ENCODE measurements around the gene RCOR2. TPM values are rescaled to one million over a fixed set of nuclear protein-coding genes. Genes with fewer than 3 reads are reported as not detected.

Gene RCOR2
- total RNA-seq, 2 experiments from 2014 or later: 0.61 to 2.1 TPM

DNA sequence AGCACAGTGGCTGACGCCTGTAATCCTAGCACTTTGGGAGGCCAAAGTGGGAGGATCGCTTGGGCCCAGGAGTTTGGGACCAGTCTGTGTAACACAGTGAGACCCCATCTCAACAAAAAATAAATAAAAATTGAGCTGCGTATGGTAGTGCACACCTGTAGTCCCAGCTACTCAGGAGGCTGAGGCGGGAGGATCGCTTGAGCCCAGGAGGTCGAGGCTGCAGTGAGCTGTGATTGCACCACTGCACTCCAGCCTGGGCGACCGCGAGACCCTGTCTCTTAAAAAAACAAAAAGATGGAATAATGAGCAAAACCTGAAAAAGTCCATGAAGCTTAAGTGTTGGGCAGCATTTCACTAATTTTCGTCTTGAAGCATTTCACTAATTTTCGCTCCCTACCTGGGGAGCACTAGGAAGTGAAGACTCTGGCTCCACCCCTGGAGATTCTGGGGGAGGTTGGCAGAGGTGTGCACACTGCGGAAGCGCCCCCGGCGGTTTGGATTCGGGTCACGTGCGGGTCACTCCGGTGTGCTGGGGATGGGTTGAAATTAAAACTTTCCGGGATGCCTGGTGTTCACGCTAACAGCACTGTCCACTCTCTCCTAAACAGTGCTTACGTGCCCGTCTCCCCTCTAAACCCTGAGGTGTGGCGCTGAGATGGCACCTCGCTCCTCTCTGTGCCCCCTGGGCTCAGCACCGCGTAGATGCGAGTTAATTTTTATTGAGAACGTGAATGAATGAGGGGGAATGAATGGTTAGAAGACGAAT lies 20.9 kb upstream of the RCOR2 start:
- no peak for TF ChIP-seq CTCF (IDR thresholded peaks at IDR 0.05)
- ChIA-PET POLR2A (interaction anchor here (1.0 to 1.5 kb wide), 2 partner anchors 19 to 47 kb away, joined by 4 to 6 read pairs; no protein-coding TSS in a partner anchor), CTCF (interaction anchor here (0.5 to 1.5 kb wide), 2 partner anchors 16 to 17 kb away, joined by 3 to 4 read pairs; no protein-coding TSS in a partner anchor)
- Mint-ChIP-seq H3K27ac (peak overlapping the region; percentile 83), H3K9me3 (no peaks in the 10 kb centered on the region), H3K36me3 (ENCODE audit: low read depth) (no peaks in the 10 kb centered on the region), H3K4me1 (ENCODE audit: low read depth) (peaks cover 24% of the 10 kb centered on the region), H3K27me3 (no peaks in the 10 kb centered on the region), H3K4me3 (peak overlapping the region; percentile 79)
- DNase-seq (peak; percentile 51), ATAC-seq (peak; percentile 19)
- intact Hi-C loops (cut with micrococcal nuclease): no loop called here

GRCh38 chr11:63933459-63933858 lies 16.5 kb upstream of the RCOR2 start:
- POLR2A ChIA-PET: no interaction called here
- DNase-seq (no peak), ATAC-seq (no peak)
- H3K4me3 Mint-ChIP-seq: no peak overlapping the region
- no peaks in the 10 kb centered on the region for H3K9me3 Mint-ChIP-seq
- no peaks in the 10 kb centered on the region for H3K36me3 Mint-ChIP-seq (ENCODE audit: low read depth)
- CTCF ChIA-PET: interaction anchor here (1.7 kb wide), 1 partner anchor 95 kb away, joined by 7 read pairs; no protein-coding TSS in a partner anchor
- H3K27ac Mint-ChIP-seq: no peak overlapping the region
- no peak for TF ChIP-seq CTCF (IDR thresholded peaks at IDR 0.05)
- H3K27me3 Mint-ChIP-seq: no peaks in the 10 kb centered on the region
- intact Hi-C loops (cut with micrococcal nuclease): no loop called here
- peaks cover 8% of the 10 kb centered on the region for H3K4me1 Mint-ChIP-seq (ENCODE audit: low read depth)

GRCh38 chr11:63931876-63932275 lies 14.9 kb upstream of the RCOR2 start:
- no peak for DNase-seq
- no peaks in the 10 kb centered on the region for H3K27me3 Mint-ChIP-seq
- no peak overlapping the region for H3K27ac Mint-ChIP-seq
- no peak overlapping the region for H3K4me3 Mint-ChIP-seq
- H3K9me3 Mint-ChIP-seq: no peaks in the 10 kb centered on the region
- no peaks in the 10 kb centered on the region for H3K4me1 Mint-ChIP-seq (ENCODE audit: low read depth)
- ChIA-PET POLR2A (no interaction called here), CTCF (interaction anchor here (1.0 to 1.3 kb wide), 3 partner anchors 10 to 94 kb away, joined by 3 to 4 read pairs (median 3); partner anchors contain the start of gene RCOR2)
- no peaks in the 10 kb centered on the region for H3K36me3 Mint-ChIP-seq (ENCODE audit: low read depth)
- no peak for ATAC-seq
- intact Hi-C loops (cut with micrococcal nuclease): no loop called here
- TF ChIP-seq CTCF (IDR thresholded peaks at IDR 0.05): no peak

- no peak for TF ChIP-seq CTCF (IDR thresholded peaks at IDR 0.05)
- ChIA-PET POLR2A (no interaction called here), CTCF (interaction anchor here (1.0 to 1.3 kb wide), 4 partner anchors 11 to 94 kb away, joined by 3 to 4 read pairs (median 3); partner anchors contain the start of gene RCOR2)
- Mint-ChIP-seq H3K27me3 (no peaks in the 10 kb centered on the region), H3K27ac (no peak overlapping the region), H3K4me1 (ENCODE audit: low read depth) (no peaks in the 10 kb centered on the region), H3K9me3 (no peaks in the 10 kb centered on the region), H3K4me3 (no peak overlapping the region), H3K36me3 (ENCODE audit: low read depth) (no peaks in the 10 kb centered on the region)
- intact Hi-C loops (cut with micrococcal nuclease): no loop called here
- ATAC-seq: no peak
- no peak for DNase-seq
Observed at GRCh38 chr11:63931045-63931444, 14.1 kb upstream of the RCOR2 start.

DNA sequence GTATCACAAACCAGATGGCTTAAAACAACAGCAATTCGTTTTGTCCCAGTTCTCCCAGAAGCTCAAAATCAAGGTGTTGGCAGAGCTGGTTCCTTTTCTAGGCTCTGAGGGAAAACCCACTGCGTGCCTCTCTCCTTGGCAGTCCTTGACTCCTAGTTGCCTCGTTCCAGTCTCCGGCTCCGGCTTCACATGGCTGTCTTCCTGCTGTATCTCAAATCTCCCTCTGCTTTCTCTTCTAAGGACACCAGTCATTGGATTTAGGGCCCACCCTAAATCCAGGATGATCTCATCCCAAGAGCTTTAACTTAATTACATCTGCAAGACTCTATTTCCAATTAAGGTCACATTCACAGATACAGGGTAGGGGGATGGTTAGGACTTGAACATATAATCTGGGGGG lies 12.7 kb upstream of the RCOR2 start:
- POLR2A ChIA-PET: interaction anchor here (0.7 to 1.0 kb wide), 2 partner anchors 8 to 20 kb away, joined by 3 read pairs; no protein-coding TSS in a partner anchor
- TF ChIP-seq CTCF (IDR thresholded peaks at IDR 0.05): no peak
- no peaks in the 10 kb centered on the region for H3K36me3 Mint-ChIP-seq (ENCODE audit: low read depth)

More for the DNA sequence above, 12.7 kb upstream of the RCOR2 start:
- H3K4me3 Mint-ChIP-seq: no peak overlapping the region
- DNase-seq (no peak), ATAC-seq (no peak)
- intact Hi-C loops (cut with micrococcal nuclease): no loop called here
- H3K27ac Mint-ChIP-seq: no peak overlapping the region
- no peaks in the 10 kb centered on the region for H3K27me3 Mint-ChIP-seq
- CTCF ChIA-PET: interaction anchor here (0.9 to 1.7 kb wide), 4 partner anchors 8 to 93 kb away, joined by 3 to 8 read pairs (median 4); partner anchors contain the start of gene RCOR2
- H3K9me3 Mint-ChIP-seq: no peaks in the 10 kb centered on the region
- H3K4me1 Mint-ChIP-seq (ENCODE audit: low read depth): no peaks in the 10 kb centered on the region
